Measurements from ENCODE around the gene HOXA7. TPM values are rescaled to one million over a fixed set of nuclear protein-coding genes. Genes with fewer than 3 reads are reported as not detected.
A peak's percentile ranks its signal among the peaks of the same experiment; 100 is the strongest.

The HOXA7 gene
- total RNA-seq, 2 donors from 2014 or later, result 0.28 to 0.54 TPM

DNA sequence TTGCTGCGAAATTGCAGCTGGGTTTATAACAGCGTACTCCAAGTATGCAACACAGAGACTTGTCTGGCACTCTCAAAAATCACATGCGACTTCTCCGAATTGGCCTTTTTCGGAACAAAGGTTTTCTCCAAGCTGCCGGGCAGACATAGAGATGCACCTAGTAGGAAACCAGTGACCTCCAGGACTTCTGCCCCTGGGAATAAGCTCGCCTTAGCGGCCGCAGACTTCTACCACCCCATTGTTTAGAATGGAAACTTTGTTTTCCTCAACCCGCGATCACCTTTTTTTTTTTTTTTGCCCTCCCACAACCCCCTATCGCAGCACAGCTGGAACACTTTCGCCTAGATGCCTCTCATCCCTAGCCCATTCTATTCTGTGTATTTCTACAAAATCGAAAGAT lies 22.6 kb upstream of the HOXA7 start:
- TF ChIP-seq CTCF (IDR thresholded peaks at IDR 0.05), result no peak
- Histone ChIP-seq H3K9me3 (no peaks in the 10 kb centered on the region), H3K27ac (peak overlapping the region in 1 of 2 donors; percentile 7), H3K36me3 (no peaks in the 10 kb centered on the region), H3K4me1 (ENCODE audit: control insufficient read depth in 1 of 2, low read depth in 2 of 2) (peaks cover 8 to 27% of the 10 kb centered on the region in 2 donors), H3K4me3 (no peak overlapping the region), H3K27me3 (replicated peaks; ENCODE audit: insufficient read depth) (peaks cover 39% of the 10 kb centered on the region)
- ATAC-seq (ENCODE audit: insufficient number of reproducible peaks, low FRiP score, low read depth) (no peak), DNase-seq (ENCODE audit: low spot score) (no peak)

- H3K9me3 ChIP-seq, result no peaks in the 10 kb centered on the region
- no peak overlapping the region for H3K4me3 ChIP-seq
- no peak for DNase-seq (ENCODE audit: low spot score)
- TF ChIP-seq CTCF (IDR thresholded peaks at IDR 0.05), result no peak
- H3K27me3 ChIP-seq (replicated peaks; ENCODE audit: insufficient read depth), result peaks cover 36% of the 10 kb centered on the region
- no peaks in the 10 kb centered on the region for H3K36me3 ChIP-seq
- no peak overlapping the region for H3K27ac ChIP-seq
- ATAC-seq (ENCODE audit: insufficient number of reproducible peaks, low FRiP score, low read depth), result no peak
- H3K4me1 ChIP-seq (ENCODE audit: control insufficient read depth in 1 of 2, low read depth in 2 of 2), result peaks cover 10 to 27% of the 10 kb centered on the region in 2 donors
Measured at GRCh38 chr7:27178366-27178765, 21.9 kb upstream of the HOXA7 start.

GRCh38 chr7:27177795-27178320 lies 21.4 kb upstream of the HOXA7 start:
- no peak for TF ChIP-seq CTCF (IDR thresholded peaks at IDR 0.05)
- Histone ChIP-seq H3K4me1 (ENCODE audit: control insufficient read depth in 1 of 2, low read depth in 2 of 2) (peaks cover 15 to 27% of the 10 kb centered on the region in 2 donors), H3K36me3 (no peaks in the 10 kb centered on the region), H3K27ac (no peak overlapping the region), H3K4me3 (no peak overlapping the region), H3K27me3 (replicated peaks; ENCODE audit: insufficient read depth) (peaks cover 36% of the 10 kb centered on the region), H3K9me3 (no peaks in the 10 kb centered on the region)
- DNase-seq (ENCODE audit: low spot score) (no peak), ATAC-seq (ENCODE audit: insufficient number of reproducible peaks, low FRiP score, low read depth) (no peak)

DNA sequence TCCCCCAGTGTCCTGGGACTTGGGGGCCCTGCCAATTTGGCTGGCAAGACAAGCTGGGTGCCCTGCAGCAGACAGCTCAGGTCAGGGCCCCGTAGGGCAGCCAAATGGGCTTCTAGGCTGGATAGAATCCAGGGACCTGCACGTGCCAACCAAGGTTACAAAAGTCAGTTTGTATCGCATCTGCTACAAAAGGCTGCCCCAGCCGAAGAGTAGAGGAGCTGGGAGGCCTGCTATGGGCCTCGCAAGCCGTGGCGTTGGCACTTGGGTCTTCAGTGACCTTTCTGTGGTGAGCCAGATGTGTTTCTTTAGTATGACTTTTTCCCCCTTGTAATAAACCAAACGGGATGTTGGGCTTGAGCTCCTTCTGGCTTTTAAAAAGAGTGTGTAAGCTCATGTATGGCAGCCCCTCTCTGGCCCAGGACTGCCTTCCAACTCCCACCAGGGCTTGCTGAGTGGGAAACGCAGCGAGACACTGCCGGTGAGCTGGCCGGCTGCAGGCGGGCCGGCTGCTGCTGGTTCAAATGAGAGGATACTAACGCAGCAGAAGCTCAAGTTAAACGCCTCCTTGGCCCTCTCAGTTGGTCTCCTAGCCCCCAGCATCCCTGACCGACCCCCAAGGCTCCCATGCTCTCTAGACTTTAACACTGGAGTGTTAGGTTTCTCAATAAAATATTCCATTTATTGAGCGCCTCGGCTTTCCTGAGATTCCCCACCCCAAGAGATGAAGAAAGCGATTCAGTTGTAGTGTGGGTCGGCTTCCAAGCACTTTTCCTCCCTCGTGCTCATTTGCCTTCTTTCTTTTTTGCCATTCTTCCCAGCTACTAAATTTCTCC lies 20.7 kb upstream of the HOXA7 start:
- H3K9me3 ChIP-seq, result no peaks in the 10 kb centered on the region
- TF ChIP-seq CTCF (IDR thresholded peaks at IDR 0.05), result no peak
- DNase-seq (ENCODE audit: low spot score) (no peak), ATAC-seq (ENCODE audit: insufficient number of reproducible peaks, low FRiP score, low read depth) (no peak)
- H3K4me3 ChIP-seq, result no peak overlapping the region
- peaks cover 30% of the 10 kb centered on the region for H3K27me3 ChIP-seq (replicated peaks; ENCODE audit: insufficient read depth)
- no peak overlapping the region for H3K27ac ChIP-seq
- no peaks in the 10 kb centered on the region for H3K36me3 ChIP-seq
- H3K4me1 ChIP-seq (ENCODE audit: control insufficient read depth in 1 of 2, low read depth in 2 of 2), result peaks cover 15 to 33% of the 10 kb centered on the region in 2 donors

GRCh38 chr7:27176524-27176845 lies 20.0 kb upstream of the HOXA7 start:
- ATAC-seq (ENCODE audit: insufficient number of reproducible peaks, low FRiP score, low read depth) (no peak), DNase-seq (ENCODE audit: low spot score) (no peak)
- peaks cover 15 to 33% of the 10 kb centered on the region in 2 donors for H3K4me1 ChIP-seq (ENCODE audit: control insufficient read depth in 1 of 2, low read depth in 2 of 2)
- peaks cover 27% of the 10 kb centered on the region for H3K27me3 ChIP-seq (replicated peaks; ENCODE audit: insufficient read depth)
- H3K9me3 ChIP-seq, result no peaks in the 10 kb centered on the region
- H3K4me3 ChIP-seq, result no peak overlapping the region
- TF ChIP-seq CTCF (IDR thresholded peaks at IDR 0.05), result no peak
- no peaks in the 10 kb centered on the region for H3K36me3 ChIP-seq
- H3K27ac ChIP-seq, result no peak overlapping the region
